Heart left ventricle (tissue), 13 donors: ENCODE measurements around the gene FZD10.

Experiments
- POLR2A ChIP-seq, 2 donors: fragments of 450-650 bp; IDR thresholded peaks; one replicate each; pipeline ENCODE4 v1.6.1; 2017; ENCODE audit warnings: antibody characterized with exemption in 2 of 2, mild to moderate bottlenecking in 2 of 2, moderate library complexity in 2 of 2
- TF ChIP-seq, protein P1 (sequence below), 12 donors: fragments of 200-600 bp; sonication (generic) in 4 of 12; IDR thresholded peaks; one replicate each; pipeline versions ENCODE4 v1.5.0 to v1.8.0; 2018 to 2022; ENCODE audit warnings: antibody characterized with exemption in 12 of 12, mild to moderate bottlenecking in 5 of 12
- donor health status: ischemic (EF 13 %, LVEDD 7.1; RV severe dilation, severe dysfunction).
- donor health status: DM: no; HTN: yes; CAD: no.
- donor health status: DM: no; HTN: no; CAD: no.
- donor health status: ischemic (EF 25% LVEDD 6.9; RV normal size, moderate dysfunction).
- donor health status: ischemic (EF 25% LVEDD 5.7; RV mildly dilated, moderate dysfunction).
- donor health status: ischemic (EF 35%, LVEDD 5.7; RV mildly dilated, moderate dysfunction).
- donor health status: nonischemic (EF 11% LVEDD 7.7; RV severe dilation, severe dysfunction).
- donor health status: DM: yes; HTN: yes; CAD: no.
- donor health status: PGD.
- donor health status: ischemic (EF 29% LVEDD 5.4; RV normal size, mild dysfunction).
- donor health status: nonischemic (EF 23%, LVEDD 6.1; RV moderate dilation, normal function).

DNA sequence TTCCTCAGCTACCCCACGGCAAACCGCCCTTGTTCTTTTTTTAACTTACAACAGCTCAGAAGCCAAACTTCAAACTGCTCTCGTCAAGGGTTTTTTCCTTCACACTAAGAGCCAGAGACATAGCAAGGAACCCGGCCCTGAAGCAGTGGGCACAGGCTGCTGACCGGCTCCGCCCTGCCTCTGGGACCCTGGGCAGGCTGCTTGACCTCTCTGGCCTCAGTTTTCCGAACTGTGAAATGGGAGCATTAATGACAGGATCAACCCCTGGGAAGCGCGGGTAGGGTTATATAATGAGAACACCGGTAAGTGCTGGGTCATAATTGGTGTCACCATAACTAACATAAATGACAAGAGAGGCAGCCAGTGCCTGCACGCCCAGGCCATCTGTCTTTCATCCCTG, 21.2 kb upstream of the FZD10 start:
- TF ChIP-seq POLR2A (IDR thresholded peaks at IDR 0.05) = no peak
- TF ChIP-seq, protein P1, sequence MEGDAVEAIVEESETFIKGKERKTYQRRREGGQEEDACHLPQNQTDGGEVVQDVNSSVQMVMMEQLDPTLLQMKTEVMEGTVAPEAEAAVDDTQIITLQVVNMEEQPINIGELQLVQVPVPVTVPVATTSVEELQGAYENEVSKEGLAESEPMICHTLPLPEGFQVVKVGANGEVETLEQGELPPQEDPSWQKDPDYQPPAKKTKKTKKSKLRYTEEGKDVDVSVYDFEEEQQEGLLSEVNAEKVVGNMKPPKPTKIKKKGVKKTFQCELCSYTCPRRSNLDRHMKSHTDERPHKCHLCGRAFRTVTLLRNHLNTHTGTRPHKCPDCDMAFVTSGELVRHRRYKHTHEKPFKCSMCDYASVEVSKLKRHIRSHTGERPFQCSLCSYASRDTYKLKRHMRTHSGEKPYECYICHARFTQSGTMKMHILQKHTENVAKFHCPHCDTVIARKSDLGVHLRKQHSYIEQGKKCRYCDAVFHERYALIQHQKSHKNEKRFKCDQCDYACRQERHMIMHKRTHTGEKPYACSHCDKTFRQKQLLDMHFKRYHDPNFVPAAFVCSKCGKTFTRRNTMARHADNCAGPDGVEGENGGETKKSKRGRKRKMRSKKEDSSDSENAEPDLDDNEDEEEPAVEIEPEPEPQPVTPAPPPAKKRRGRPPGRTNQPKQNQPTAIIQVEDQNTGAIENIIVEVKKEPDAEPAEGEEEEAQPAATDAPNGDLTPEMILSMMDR (IDR thresholded peaks at IDR 0.05) = no peak
